ENCODE data around the gene KRT36. TPM values are rescaled to one million over a fixed set of nuclear protein-coding genes. Genes with fewer than 3 reads are reported as not detected.

Gene KRT36
- polyA plus RNA-seq, 1 donor: 0.03 TPM

GRCh38 chr17:41440531-41441033 lies 49.1 kb downstream of the KRT36 start, which contains the start of gene KRT38:
KRT38 (minus strand) TSS chr17:41440983; CDS start chr17:41440921, 62 bp downstream.
- DNase-seq: no peak
- Histone ChIP-seq H3K9me3 (ENCODE audit: control insufficient read depth, low read depth, low read length) (no peaks in the 10 kb centered on the region), H3K36me3 (ENCODE audit: control insufficient read depth, insufficient read depth, low read length) (no peaks in the 10 kb centered on the region), H3K27ac (ENCODE audit: low read length) (no peak within 1 kb of the TSS), H3K27me3 (ENCODE audit: control insufficient read depth, insufficient read depth, low read length) (peaks cover 25% of the 10 kb centered on the region), H3K4me1 (ENCODE audit: control insufficient read depth, insufficient read depth, low read length) (no peaks in the 10 kb centered on the region), H3K4me3 (ENCODE audit: low read length) (no peak within 1 kb of the TSS)
- WGBS (ENCODE audit: insufficient coverage, low lambda C conversion rate): no CpG with 5 or more reads among the region's 10 CpGs

- no peak overlapping the region for H3K4me3 ChIP-seq (ENCODE audit: low read length)
- 100% methylated on average over 1 of the region's 5 CpGs for WGBS (ENCODE audit: insufficient coverage, low lambda C conversion rate)
- no peaks in the 10 kb centered on the region for H3K9me3 ChIP-seq (ENCODE audit: control insufficient read depth, low read depth, low read length)
- no peak for DNase-seq
- H3K27ac ChIP-seq (ENCODE audit: low read length): no peak overlapping the region
- H3K4me1 ChIP-seq (ENCODE audit: control insufficient read depth, insufficient read depth, low read length): no peaks in the 10 kb centered on the region
- no peaks in the 10 kb centered on the region for H3K36me3 ChIP-seq (ENCODE audit: control insufficient read depth, insufficient read depth, low read length)
- peaks cover 19% of the 10 kb centered on the region for H3K27me3 ChIP-seq (ENCODE audit: control insufficient read depth, insufficient read depth, low read length)
Measured at GRCh38 chr17:41439375-41439774, 50.3 kb downstream of the KRT36 start.

- Histone ChIP-seq H3K4me3 (ENCODE audit: low read length) (no peak overlapping the region), H3K27ac (ENCODE audit: low read length) (no peak overlapping the region), H3K4me1 (ENCODE audit: control insufficient read depth, insufficient read depth, low read length) (no peaks in the 10 kb centered on the region), H3K36me3 (ENCODE audit: control insufficient read depth, insufficient read depth, low read length) (no peaks in the 10 kb centered on the region), H3K9me3 (ENCODE audit: control insufficient read depth, low read depth, low read length) (no peaks in the 10 kb centered on the region), H3K27me3 (ENCODE audit: control insufficient read depth, insufficient read depth, low read length) (peaks cover 13% of the 10 kb centered on the region)
- no peak for DNase-seq
- WGBS (ENCODE audit: insufficient coverage, low lambda C conversion rate): no CpG with 5 or more reads among the region's 9 CpGs
Measured at GRCh38 chr17:41437769-41438168, 51.9 kb downstream of the KRT36 start.

DNA sequence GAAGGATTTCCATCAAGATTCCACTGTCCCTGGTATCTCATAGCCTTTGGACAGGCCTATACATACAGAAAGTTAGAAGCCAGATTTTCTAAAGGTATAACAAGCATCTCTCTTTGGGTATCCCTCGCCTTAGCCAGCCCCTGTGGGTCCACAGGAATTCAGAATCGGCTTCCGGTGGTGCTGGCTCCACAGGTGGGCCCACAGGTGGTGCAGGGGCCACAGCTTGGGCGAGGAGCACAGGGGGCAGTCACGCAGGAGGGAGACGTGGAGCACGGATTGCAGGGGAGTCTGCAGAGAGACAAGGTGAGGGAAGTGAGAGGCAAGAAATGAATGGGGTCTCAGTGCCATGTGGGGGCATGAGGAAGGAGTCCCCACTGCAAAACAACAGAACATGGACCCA lies 52.5 kb downstream of the KRT36 start:
- no peak overlapping the region for H3K27ac ChIP-seq (ENCODE audit: low read length)
- no peaks in the 10 kb centered on the region for H3K4me1 ChIP-seq (ENCODE audit: control insufficient read depth, insufficient read depth, low read length)
- no peaks in the 10 kb centered on the region for H3K9me3 ChIP-seq (ENCODE audit: control insufficient read depth, low read depth, low read length)
- H3K27me3 ChIP-seq (ENCODE audit: control insufficient read depth, insufficient read depth, low read length): peaks cover 12% of the 10 kb centered on the region
- no peaks in the 10 kb centered on the region for H3K36me3 ChIP-seq (ENCODE audit: control insufficient read depth, insufficient read depth, low read length)
- no CpG with 5 or more reads among the region's 7 CpGs for WGBS (ENCODE audit: insufficient coverage, low lambda C conversion rate)
- no peak overlapping the region for H3K4me3 ChIP-seq (ENCODE audit: low read length)
- DNase-seq: no peak

Other genes with a start within 250 kb of the KRT36 start
- gene KRTAP9-4, start 240.2 kb downstream of the KRT36 start, polyA plus RNA-seq: not detected
- gene KRTAP9-9, start 234.5 kb downstream of the KRT36 start, polyA plus RNA-seq: not detected
- gene KRTAP9-6, start 224.5 kb downstream of the KRT36 start, polyA plus RNA-seq: not detected
- not detected for gene KRTAP9-7, start 214.2 kb downstream of the KRT36 start, polyA plus RNA-seq
- not detected for gene KRTAP29-1, start 187.1 kb downstream of the KRT36 start, polyA plus RNA-seq
- gene KRTAP16-1, start 180.6 kb downstream of the KRT36 start, polyA plus RNA-seq: not detected
- gene KRTAP17-1, start 174.2 kb downstream of the KRT36 start, polyA plus RNA-seq: 0.07 TPM
- gene KRT33A, start 139.1 kb downstream of the KRT36 start, polyA plus RNA-seq: not detected
- gene KRT33B, start 120.1 kb downstream of the KRT36 start, polyA plus RNA-seq: not detected
- gene KRT34, start 107.6 kb downstream of the KRT36 start, polyA plus RNA-seq: not detected
- not detected for gene KRT31, start 92.3 kb downstream of the KRT36 start, polyA plus RNA-seq
- gene KRT37, start 65.3 kb downstream of the KRT36 start, polyA plus RNA-seq: not detected
- gene KRT38, start 48.9 kb downstream of the KRT36 start, polyA plus RNA-seq: not detected
- not detected for gene KRT32, start 22.5 kb downstream of the KRT36 start, polyA plus RNA-seq
- not detected for gene KRT35, start 8.8 kb downstream of the KRT36 start, polyA plus RNA-seq
- 0.94 TPM for gene KRT13, start 15.7 kb upstream of the KRT36 start, polyA plus RNA-seq
- gene KRT15, start 29.0 kb upstream of the KRT36 start, polyA plus RNA-seq: 0.79 TPM
- gene KRT19, start 38.4 kb upstream of the KRT36 start, polyA plus RNA-seq: 81.9 TPM
- gene KRT9, start 82.1 kb upstream of the KRT36 start, polyA plus RNA-seq: not detected
- 0.07 TPM for gene KRT14, start 97.0 kb upstream of the KRT36 start, polyA plus RNA-seq
- gene KRT16, start 122.9 kb upstream of the KRT36 start, polyA plus RNA-seq: not detected
- gene KRT17, start 134.7 kb upstream of the KRT36 start, polyA plus RNA-seq: 1.1 TPM
- 791 TPM for gene EIF1, start 199.0 kb upstream of the KRT36 start, polyA plus RNA-seq
- gene GAST, start 222.4 kb upstream of the KRT36 start, polyA plus RNA-seq: 0.28 TPM
- 0.39 TPM for gene HAP1, start 244.7 kb upstream of the KRT36 start, polyA plus RNA-seq